Effector CD4-positive, alpha-beta T cell (primary cell): ENCODE data around the gene NPC1L1.
"Not testable (repeated sequence)": the region's sequence is repeated elsewhere in the genome, so short reads cannot be mapped to it uniquely, and the experiment has no call there.

Experiments
- DNase-seq: peaks from one replicate; pipeline ENCODE4 v3.0.0-alpha.2; 2020

Gene NPC1L1

GRCh38 chr7:44534501-44534900, 6.6 kb downstream of the NPC1L1 start:
- DNase-seq: peak; percentile 34

DNA sequence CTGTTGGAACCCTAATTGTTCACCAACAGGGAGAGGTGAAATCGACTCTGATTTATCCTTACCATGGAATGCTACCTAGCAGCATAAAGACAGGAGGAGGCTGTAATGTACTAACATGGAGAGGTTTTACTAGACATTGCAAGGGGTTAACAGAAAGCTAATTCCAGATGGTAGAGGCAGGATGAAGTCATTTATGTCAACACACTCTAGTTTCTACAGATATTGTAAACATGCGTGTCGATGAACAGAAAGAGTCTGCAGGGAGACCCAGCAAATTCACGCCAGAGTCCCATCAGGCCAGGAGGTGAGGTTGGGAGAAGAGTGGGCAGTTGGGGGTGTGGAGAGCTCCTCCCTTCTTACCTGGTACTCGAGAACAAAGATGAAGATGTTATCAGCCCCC, 7.0 kb downstream of the NPC1L1 start:
- DNase-seq: no peak

DNA sequence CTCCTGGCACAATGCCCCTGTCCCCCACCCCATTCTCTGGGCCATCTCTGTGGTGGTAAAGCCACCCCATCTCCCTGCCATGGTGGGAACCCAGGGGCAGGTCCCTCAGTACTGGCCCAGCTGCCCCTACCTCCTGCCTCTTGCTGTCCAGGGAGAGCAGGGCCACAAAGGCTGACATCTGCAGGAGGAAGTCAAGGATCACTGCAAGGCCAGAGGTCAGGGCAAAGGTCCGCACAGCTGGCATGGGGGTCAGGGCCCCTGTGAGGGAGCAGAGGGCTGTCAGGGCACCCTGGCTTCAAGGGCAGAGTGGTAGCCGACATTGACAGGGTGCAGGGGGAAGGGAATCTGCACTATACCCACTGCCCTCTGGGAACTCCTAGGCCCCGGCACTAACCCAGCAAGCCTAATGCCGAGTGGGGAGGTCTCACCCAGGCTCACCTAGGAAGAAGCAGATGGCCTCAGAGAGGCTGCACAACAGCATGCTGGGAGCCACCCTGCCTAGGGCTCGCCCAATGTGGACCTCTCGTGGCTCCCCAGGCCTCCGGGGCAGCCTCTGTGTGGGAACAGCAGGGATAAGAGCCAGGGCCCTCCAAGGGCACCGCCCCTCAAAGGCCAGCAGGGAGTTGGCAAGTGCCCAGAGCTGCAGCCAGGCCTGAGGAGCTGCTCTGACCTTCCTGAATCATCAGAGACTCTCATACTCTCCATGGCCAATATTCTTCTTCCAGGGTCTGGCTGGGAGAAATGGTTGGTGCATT, 7.7 kb downstream of the NPC1L1 start:
- no peak for DNase-seq

DNA sequence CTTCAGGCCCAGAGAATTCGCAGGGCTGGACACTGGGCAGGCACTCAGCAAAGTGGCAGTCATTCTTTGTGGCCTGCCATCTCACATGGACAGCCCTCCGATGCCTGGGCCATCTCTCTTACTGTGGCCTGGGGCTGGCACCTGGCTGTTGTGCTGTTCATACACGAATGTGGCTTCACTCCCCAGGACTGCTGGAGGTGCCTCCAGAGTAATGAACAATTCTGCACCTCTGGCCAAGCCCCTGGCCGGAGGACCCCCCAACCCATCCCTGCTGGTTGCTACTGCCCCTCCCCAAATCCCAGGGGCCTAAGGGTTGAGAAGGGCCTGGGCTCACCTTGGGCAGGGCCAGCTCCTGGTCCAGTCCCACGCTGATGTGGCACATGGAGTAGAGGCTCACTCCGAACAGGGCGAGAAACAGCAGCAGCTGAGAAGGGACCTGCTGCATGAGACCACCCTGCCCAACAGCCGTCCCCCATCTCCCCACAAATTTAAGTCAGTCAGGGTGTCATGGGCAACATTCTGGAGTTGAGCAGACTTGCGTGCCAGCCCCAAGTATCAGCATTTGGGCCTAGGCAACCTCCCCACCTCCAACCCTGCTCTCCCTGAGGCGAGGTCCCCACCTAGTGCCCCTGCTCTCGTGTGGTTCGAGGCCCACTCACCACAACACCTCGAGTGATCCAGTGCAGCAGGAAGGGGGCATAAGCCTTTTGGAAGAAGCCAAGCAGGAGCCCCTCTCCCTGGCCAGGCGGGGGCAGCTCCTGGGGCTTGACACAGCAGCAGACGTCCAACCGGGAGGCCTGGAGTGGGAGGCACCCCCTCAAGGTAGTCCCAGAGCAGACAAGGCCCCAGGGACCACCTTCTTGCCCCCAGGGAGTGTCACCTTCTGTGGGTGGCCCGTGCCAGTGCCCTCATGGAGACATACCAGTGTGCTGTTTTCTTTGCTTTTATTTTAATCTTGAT, 9.4 kb downstream of the NPC1L1 start:
- DNase-seq: no peak

DNA sequence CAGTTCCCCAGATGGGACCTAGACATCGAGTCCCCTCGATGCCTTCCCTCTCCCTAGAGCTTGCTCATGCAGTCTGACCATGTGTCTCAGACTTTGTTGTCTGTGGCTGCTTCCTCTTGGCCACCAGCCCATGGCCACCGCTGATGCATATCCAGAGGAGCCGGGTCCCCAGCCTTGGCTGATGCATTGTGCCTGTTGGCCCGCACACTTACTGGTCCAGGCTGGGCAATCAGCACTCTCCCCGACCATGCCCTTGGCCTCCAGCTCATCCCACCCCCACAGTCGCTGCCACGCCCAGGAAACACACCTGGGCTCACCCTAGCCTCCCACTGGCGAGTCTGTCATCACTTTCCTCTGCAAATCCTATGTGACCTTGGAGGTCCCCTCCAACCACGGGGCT, 10.1 kb downstream of the NPC1L1 start:
- DNase-seq: no peak

GRCh38 chr7:44524811-44525388, 16.2 kb downstream of the NPC1L1 start:
- no peak for DNase-seq

DNA sequence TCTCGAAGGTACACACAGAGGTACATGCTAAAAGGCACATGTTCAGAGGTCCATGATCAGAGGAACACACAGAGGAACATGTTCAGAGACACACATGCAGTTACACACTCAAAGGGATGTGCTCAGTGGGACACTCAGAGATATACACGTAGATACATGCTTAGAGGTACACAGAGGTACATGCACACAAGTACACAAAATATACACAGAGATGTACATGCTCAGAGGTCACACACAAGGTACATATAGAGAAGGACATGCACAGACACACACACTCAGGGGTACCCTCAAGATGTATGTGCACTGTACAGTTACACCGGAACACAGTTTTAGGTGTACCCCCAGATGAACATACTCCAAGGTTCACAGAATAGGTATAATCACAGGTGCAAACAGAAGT, 18.8 kb downstream of the NPC1L1 start:
- no peak for DNase-seq

GRCh38 chr7:44521347-44522095, 19.6 kb downstream of the NPC1L1 start:
- DNase-seq: no peak

DNA sequence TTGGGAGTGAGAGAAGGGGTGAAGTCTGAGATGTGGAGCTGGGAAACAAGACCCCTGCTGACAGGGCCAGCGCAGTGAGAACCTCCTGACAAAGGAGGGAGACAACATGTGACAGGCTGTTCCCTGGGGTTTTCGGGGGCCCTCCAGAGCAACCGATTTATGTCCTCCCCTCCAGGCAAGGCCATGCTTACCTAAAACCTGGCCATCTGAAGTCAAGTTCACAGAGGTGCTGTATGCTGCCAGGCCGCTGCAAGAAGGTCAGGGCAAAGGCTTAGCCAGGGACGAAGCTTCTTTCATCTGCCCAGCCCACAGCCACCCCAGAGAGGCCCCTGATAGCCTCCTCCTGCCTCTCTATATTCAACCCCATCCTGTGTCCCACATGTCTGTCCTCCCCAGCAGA, 20.6 kb downstream of the NPC1L1 start:
- no peak for DNase-seq

DNA sequence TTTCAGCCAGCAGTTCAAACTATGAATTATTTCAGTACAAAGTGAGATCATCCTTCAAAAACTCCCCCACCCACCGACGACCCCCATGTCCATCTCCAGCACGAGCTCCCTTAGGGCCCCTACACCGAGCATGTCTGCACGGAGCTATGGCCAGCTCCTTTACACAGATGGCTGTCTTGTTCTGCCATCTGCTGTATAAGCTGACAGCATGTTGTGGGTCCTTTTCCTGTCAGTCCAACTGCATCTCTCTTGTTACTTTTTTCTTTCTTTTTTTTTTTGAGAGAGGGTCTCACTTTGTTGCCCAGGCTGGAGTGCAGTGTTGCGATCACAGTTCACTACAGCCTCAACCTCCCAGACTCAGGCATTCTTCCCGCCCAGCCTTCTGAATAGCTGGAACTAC, 21.6 kb downstream of the NPC1L1 start:
- no peak for DNase-seq

DNA sequence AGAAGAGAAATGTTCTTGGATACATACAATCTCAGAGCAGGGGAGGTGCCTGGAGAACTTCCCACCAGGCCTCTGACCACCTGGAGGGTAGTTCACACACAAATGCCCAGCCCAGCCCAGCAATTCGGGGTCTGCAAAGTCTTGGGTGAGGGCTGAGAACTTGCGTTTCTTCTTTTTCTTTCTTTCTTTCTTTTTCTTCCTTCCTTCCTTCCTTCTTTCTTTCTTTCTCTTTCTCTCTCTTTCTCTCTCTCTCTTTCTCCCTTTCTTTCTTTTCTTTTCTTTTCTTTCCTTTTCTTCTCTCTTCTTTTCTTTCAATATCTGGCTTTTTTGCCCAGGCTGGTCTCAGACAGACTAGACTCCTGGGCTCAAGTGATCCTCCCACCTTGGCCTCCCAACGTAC, 22.4 kb downstream of the NPC1L1 start:
- DNase-seq: no peak

GRCh38 chr7:44517175-44517574, 24.0 kb downstream of the NPC1L1 start:
- DNase-seq: no peak

DNA sequence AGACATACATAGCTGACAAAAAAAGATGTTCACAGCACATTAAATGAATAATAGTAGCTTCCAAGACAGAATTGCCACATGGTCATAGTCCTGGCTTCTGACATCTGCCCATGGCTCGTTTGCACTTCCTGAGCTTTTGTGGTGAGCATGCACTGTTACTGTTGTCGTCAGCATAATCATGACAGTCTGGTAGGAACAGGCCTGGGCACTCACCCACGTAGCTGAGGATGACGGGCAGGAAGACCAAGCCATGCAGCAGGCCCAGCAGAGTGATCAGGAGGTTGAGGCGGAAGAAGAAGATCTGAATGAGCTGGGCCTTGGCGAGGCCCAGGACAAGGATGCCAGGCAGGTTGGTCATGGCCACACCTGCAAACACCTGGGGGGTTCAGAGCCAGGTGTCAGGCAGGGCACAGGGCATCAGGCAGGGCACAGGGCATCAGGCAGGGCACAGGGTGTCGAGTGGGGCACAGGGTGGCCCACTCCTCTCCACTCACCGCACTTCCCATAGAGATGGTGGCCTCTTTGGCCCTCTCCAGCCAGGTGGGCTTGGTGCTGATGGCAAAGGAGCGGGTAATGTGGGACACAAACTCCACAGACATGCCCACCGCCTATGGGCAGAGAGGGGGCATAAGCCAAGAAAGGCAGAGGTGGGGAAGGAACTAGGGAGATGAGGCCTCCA, 25.4 kb downstream of the NPC1L1 start:
- no peak for DNase-seq

DNA sequence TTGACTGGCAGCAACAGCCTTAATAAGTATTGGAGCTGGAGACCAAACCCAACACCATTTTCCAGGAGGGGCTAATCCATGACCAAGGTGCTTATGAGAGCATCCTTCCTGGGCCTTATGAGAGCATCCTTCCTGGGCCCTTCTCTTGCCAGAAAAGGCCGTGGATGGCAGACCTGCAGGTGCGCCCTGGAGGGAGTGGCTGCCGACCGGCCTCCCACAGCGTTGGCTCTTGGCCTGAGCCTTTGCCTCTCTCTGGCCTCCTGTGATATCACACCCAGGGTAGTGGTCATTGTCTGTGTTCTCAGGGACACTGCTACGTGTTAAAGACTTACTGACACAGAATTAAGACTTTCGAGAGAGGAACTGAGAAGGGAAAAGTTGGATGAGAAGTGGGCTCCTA, 28.4 kb downstream of the NPC1L1 start:
- DNase-seq: no peak

GRCh38 chr7:44511863-44512468, 29.2 kb downstream of the NPC1L1 start:
- no peak for DNase-seq

DNA sequence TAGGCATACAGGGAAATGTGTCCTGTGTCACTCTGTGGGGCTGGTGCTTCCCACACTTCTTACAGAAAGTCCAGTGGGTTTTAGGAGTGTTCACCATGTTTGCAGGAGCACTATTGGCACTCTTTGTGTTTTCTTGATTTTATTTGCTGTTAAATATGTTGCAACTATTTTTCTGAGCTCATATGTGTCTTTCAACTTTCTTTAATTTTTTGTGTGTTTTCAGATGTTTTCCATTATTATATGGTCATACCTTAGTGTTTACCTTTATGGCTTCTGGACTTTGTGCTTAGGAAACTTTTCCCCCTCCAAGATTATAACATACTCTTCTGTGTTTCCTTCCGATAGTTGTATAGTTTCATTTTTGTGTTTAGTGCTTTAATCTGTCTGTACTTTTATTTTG, 29.9 kb downstream of the NPC1L1 start:
- no peak for DNase-seq

DNA sequence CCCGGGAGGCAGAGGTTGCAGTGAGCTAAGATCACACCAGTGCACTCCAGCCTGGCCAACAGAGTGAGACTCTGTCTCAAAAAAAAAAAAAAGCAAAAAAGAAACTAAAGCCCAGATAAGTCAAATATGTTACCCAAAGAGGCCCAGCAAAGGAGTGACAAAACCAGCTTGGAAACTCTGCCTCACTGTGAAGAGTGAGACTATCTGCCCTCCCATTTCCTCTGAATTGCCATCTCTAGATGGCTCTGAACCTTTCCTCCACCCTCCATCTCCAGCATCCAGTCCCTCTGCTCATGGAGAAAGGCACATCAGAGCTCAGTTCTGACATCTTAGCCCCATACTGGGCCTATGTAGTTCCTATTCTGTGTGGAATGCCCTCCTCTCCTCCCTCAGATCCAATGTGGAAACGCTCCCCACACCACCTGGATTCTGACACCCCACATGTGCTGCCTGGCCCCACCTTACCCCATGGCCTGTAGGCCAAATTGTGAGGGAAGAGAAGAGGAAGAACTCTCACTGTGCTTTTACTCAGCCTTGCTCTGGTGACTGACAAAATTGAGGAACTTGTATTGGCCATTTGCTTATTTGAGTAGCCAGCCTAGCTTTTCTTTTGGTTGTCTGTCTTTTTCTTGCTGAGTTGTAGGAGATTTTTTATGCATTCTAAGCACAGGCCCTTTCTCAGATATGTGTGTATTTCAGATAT, 32.7 kb downstream of the NPC1L1 start:
- no peak for DNase-seq

DNA sequence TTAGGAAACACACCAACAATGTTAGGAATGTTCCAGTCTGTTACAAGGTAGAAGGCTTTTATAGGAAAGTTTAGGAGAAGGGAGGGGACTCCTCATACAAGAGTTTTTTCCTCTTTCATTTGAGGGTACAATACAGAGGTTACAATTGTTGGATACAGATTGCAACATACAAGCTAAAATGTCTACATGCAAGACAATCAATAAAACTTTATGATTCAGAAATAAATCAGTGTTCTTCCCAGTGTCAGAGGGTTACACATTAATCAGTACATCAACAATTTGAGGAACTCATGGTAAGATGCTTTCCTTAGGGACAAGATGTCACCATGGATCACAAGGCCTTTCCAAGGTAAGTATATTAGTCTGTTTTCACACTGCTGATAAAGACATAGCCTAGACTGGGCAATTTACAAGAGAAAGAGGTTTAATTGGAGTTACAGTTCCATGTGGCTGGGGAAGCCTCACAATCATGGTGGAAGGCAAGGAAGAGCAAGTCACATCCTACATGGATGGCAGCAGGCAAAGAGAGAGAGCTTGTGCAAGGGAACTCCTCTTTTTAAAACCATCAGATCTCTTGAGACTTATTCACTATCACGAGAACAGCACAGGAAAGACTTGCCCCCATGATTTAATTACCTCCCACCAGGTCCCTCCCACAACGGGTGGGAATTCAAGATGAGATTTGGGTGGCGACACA, 34.4 kb downstream of the NPC1L1 start:
- not testable (repeated sequence) for DNase-seq

DNA sequence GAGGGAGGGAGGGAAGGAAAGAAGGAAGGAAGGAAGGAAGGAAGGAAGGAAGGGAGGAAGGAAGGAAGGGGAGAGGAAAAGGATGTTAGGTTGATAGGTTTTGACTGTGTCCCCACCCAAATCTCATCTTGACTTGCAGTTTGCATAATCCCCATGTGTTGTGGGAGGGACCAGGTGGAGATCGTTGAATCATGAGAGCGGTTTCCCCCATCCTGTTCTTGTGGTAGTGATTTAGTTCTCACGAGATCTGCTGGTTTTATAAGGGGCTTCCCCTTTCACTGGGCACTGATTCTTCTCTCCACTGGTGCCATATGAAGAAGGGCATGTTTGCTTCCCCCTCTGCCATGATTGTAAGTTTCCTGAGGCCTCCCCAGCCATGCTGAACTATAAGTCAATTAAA, 35.5 kb downstream of the NPC1L1 start:
- DNase-seq: no peak

- DNase-seq: no peak
Measured at GRCh38 chr7:44498230-44498954, 42.7 kb downstream of the NPC1L1 start.
